Activated CD4-positive, alpha-beta memory T cell treated with anti-CD3 and anti-CD28 coated beads for 36 hours (primary cell): ENCODE measurements around the gene SLC39A9. TPM values are rescaled to one million over a fixed set of nuclear protein-coding genes. Genes with fewer than 3 reads are reported as not detected.
"Not testable (repeated sequence)": the region's sequence is repeated elsewhere in the genome, so short reads cannot be mapped to it uniquely, and the experiment has no call there.

Source experiments
- CTCF ChIA-PET: fragments of 350-600 bp; sonication (Branson Sonifier 250); formaldehyde crosslinking; loops from one replicate; lab custom pipeline; 2021; ENCODE audit warnings: antibody characterized with exemption, inconsistent platforms; lab: Charles Lee
- POLR2A ChIA-PET: fragments of 350-600 bp; sonication (Branson Sonifier 250); formaldehyde crosslinking; loops from one replicate; lab custom pipeline; 2021; ENCODE audit warnings: antibody characterized with exemption; lab: Charles Lee
- DNase-seq: peaks from one replicate; pipeline ENCODE4 v3.0.0-alpha.2; 2020
- H3K27ac Mint-ChIP-seq: one replicate; pipeline ENCODE4 v1.8.0; 2021; ENCODE audit warnings: mixed read lengths
- H3K27me3 Mint-ChIP-seq: one replicate; pipeline ENCODE4 v1.8.0; 2021; ENCODE audit warnings: mixed read lengths
- H3K36me3 Mint-ChIP-seq: one replicate; pipeline ENCODE4 v1.8.0; 2021; ENCODE audit warnings: mixed read lengths
- H3K4me1 Mint-ChIP-seq: one replicate; pipeline ENCODE4 v1.8.0; 2021; ENCODE audit warnings: low read depth, mixed read lengths
- H3K4me3 Mint-ChIP-seq: one replicate; pipeline ENCODE4 v1.8.0; 2021; ENCODE audit warnings: mild to moderate bottlenecking, mixed read lengths
- H3K9me3 Mint-ChIP-seq: one replicate; pipeline ENCODE4 v1.8.0; 2021; ENCODE audit warnings: mixed read lengths
- intact Hi-C: fragments of 100-400 bp; cut with micrococcal nuclease; formaldehyde crosslinking; loops from one replicate; pipeline ENCODE4 v1.15.1; 2023
- total RNA-seq, 2 experiments: library from RNA; stranded (reverse); gene quantifications; one replicate each; pipeline ENCODE4 v1.2.3, GENCODE V29; 2021

The SLC39A9 gene
- total RNA-seq, 2 experiments from 2014 or later: 39.3 to 40.3 TPM

DNA sequence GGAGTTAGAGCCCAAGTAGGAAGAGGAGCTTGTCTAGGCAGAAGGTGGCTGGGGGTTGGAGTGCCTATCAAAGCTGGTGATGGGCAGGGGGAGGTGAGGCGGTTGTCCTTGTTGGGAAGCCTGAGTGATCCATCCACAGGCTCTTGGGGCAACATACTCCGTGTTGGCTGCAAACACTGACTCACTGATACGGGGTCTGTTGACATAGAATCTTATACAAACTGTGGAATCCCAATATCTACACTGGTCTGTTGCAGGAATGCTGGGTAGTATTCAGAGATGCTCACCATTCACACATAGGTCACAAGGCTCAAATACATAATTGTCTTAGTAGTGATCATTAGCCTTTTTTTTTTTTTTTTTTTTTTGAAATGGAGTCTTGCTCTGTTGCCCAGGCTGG is 26.3 kb upstream of the SLC39A9 start:
- Mint-ChIP-seq H3K27me3 (no peaks in the 10 kb centered on the region), H3K27ac (peak overlapping the region; percentile 31), H3K9me3 (peaks cover 2% of the 10 kb centered on the region), H3K4me3 (no peak overlapping the region), H3K36me3 (peaks cover 32% of the 10 kb centered on the region), H3K4me1 (peaks cover 22% of the 10 kb centered on the region)
- intact Hi-C loops: loop anchor here (2.0 kb wide), 1 partner anchor 13 kb away; no protein-coding TSS in a partner anchor
- ChIA-PET CTCF (no interaction called here), POLR2A (no interaction called here)
- DNase-seq: no peak

DNA sequence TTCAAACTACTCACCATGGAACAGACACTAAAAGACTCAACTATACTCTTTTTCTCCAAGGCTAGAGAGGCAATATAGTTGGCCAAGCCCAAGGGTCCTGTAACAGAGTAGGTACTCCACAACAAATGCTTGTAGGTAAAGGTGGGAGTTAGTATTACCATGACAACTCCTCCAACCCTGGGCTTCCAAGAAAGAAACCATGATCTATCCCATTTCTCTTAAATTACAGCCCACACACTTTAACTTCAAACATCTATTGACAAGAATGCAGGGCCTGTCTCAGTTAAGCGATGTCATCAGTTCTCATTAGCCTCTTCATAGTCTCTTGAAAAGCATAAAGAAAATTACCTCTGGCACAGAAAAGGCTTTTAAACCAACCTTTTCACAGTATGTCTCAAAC is 25.4 kb upstream of the SLC39A9 start:
- ChIA-PET POLR2A (interaction anchor here (0.5 kb wide), 1 partner anchor 1098 kb away, joined by 4 read pairs; no protein-coding TSS in a partner anchor), CTCF (no interaction called here)
- Mint-ChIP-seq H3K27me3 (no peaks in the 10 kb centered on the region), H3K4me1 (peaks cover 22% of the 10 kb centered on the region), H3K4me3 (no peak overlapping the region), H3K9me3 (peaks cover 2% of the 10 kb centered on the region), H3K36me3 (peaks cover 34% of the 10 kb centered on the region), H3K27ac (peak overlapping the region; percentile 77)
- intact Hi-C loops: loop anchor here (2.0 kb wide), 1 partner anchor 14 kb away; no protein-coding TSS in a partner anchor
- DNase-seq: no peak

GRCh38 chr14:69374235-69374634 is 24.3 kb upstream of the SLC39A9 start:
- Mint-ChIP-seq H3K9me3 (peaks cover 2% of the 10 kb centered on the region), H3K27me3 (no peaks in the 10 kb centered on the region), H3K4me1 (peaks cover 22% of the 10 kb centered on the region), H3K27ac (peak overlapping the region; percentile 77), H3K4me3 (no peak overlapping the region), H3K36me3 (peaks cover 38% of the 10 kb centered on the region)
- ChIA-PET CTCF (no interaction called here), POLR2A (no interaction called here)
- intact Hi-C loops: no loop called here
- no peak for DNase-seq

GRCh38 chr14:69375182-69375581 is 23.3 kb upstream of the SLC39A9 start:
- intact Hi-C loops: no loop called here
- Mint-ChIP-seq H3K36me3 (peaks cover 44% of the 10 kb centered on the region), H3K27ac (no peak overlapping the region), H3K27me3 (no peaks in the 10 kb centered on the region), H3K4me3 (no peak overlapping the region), H3K9me3 (peaks cover 2% of the 10 kb centered on the region), H3K4me1 (peaks cover 22% of the 10 kb centered on the region)
- no peak for DNase-seq
- CTCF ChIA-PET: no interaction called here
- POLR2A ChIA-PET: no interaction called here

GRCh38 chr14:69375722-69376121 is 22.8 kb upstream of the SLC39A9 start:
- peaks cover 22% of the 10 kb centered on the region for H3K4me1 Mint-ChIP-seq
- CTCF ChIA-PET: no interaction called here
- intact Hi-C loops: no loop called here
- DNase-seq: no peak
- peaks cover 2% of the 10 kb centered on the region for H3K9me3 Mint-ChIP-seq
- no peak overlapping the region for H3K4me3 Mint-ChIP-seq
- POLR2A ChIA-PET: no interaction called here
- H3K27me3 Mint-ChIP-seq: no peaks in the 10 kb centered on the region
- peaks cover 47% of the 10 kb centered on the region for H3K36me3 Mint-ChIP-seq
- H3K27ac Mint-ChIP-seq: no peak overlapping the region

GRCh38 chr14:69376439-69376838 is 22.1 kb upstream of the SLC39A9 start:
- peaks cover 47% of the 10 kb centered on the region for H3K36me3 Mint-ChIP-seq
- CTCF ChIA-PET: interaction anchor here (0.8 kb wide), 1 partner anchor 115 kb away, joined by 3 read pairs; no protein-coding TSS in a partner anchor
- DNase-seq: no peak
- intact Hi-C loops: no loop called here
- POLR2A ChIA-PET: no interaction called here
- no peak overlapping the region for H3K4me3 Mint-ChIP-seq
- H3K27me3 Mint-ChIP-seq: no peaks in the 10 kb centered on the region
- H3K4me1 Mint-ChIP-seq: peaks cover 22% of the 10 kb centered on the region
- peaks cover 2% of the 10 kb centered on the region for H3K9me3 Mint-ChIP-seq
- H3K27ac Mint-ChIP-seq: no peak overlapping the region

DNA sequence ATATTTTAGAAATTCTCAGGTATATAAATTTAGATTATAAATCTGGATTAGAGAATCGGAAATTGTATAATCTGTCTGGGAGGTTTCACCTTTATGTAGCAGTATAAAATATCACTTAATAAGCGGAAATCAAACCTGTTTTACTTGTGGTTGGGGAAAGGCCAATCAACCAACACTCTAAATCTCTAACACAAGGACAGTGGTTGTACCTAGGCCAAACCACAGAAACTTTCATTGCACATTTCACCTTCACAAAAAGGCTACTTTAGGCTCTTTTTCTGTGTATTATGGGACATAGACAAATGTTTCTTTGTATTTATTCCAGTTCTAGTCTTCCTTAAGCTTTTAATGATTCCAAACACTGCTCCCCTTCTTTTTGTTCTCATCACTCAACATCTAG is 20.2 kb upstream of the SLC39A9 start:
- Mint-ChIP-seq H3K9me3 (peaks cover 2% of the 10 kb centered on the region), H3K27ac (no peak overlapping the region), H3K4me1 (peaks cover 14% of the 10 kb centered on the region), H3K27me3 (no peaks in the 10 kb centered on the region), H3K36me3 (peaks cover 42% of the 10 kb centered on the region), H3K4me3 (no peak overlapping the region)
- intact Hi-C loops: no loop called here
- CTCF ChIA-PET: no interaction called here
- no peak for DNase-seq
- POLR2A ChIA-PET: no interaction called here

- intact Hi-C loops: no loop called here
- peaks cover 57% of the 10 kb centered on the region for H3K36me3 Mint-ChIP-seq
- H3K4me1 Mint-ChIP-seq: peaks cover 43% of the 10 kb centered on the region
- ChIA-PET CTCF (no interaction called here), POLR2A (no interaction called here)
- H3K4me3 Mint-ChIP-seq: no peak overlapping the region
- no peak overlapping the region for H3K27ac Mint-ChIP-seq
- H3K27me3 Mint-ChIP-seq: no peaks in the 10 kb centered on the region
- DNase-seq: no peak
- no peaks in the 10 kb centered on the region for H3K9me3 Mint-ChIP-seq
These were observed 11.2 kb upstream of the SLC39A9 start for GRCh38 chr14:69387311-69387710.

GRCh38 chr14:69391400-69391799 is 7.1 kb upstream of the SLC39A9 start:
- H3K27ac Mint-ChIP-seq, DNase-seq, CTCF ChIA-PET, H3K27me3 Mint-ChIP-seq, H3K9me3 Mint-ChIP-seq, H3K4me3 Mint-ChIP-seq: not testable (repeated sequence)
- POLR2A ChIA-PET: interaction anchor here (1.2 kb wide), 1 partner anchor 24 kb away, joined by 3 read pairs; no protein-coding TSS in a partner anchor
- Mint-ChIP-seq H3K36me3 (peaks cover 75% of the 10 kb centered on the region), H3K4me1 (peaks cover 68% of the 10 kb centered on the region)
- intact Hi-C loops: loop anchor here (10.0 kb wide), 1 partner anchor 267 kb away; no protein-coding TSS in a partner anchor

DNA sequence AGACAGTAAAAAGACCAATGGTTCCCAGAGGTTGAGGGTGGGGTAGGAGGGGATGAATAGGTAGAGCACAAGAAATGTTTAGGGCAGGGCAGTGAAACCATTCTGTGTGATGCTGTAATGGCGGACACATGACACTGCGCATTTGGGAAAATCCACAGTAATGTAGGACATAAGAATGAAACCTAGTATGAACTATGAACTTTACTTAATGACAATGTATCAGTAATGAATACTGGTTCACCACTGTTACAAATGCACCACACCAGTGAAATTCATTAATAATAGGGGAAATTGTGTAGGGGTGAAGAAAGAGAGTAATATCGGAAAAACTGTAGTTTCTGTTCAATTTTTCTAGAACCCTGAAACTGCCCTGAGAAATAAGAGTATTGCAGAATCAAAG is 6.0 kb upstream of the SLC39A9 start:
- Mint-ChIP-seq H3K9me3 (no peaks in the 10 kb centered on the region), H3K27me3 (no peaks in the 10 kb centered on the region), H3K36me3 (peaks cover 77% of the 10 kb centered on the region), H3K27ac (peak overlapping the region; percentile 34), H3K4me1 (peaks cover 71% of the 10 kb centered on the region), H3K4me3 (peak overlapping the region; percentile 20)
- no peak for DNase-seq
- intact Hi-C loops: loop anchor here (10.0 kb wide), 1 partner anchor 268 kb away; no protein-coding TSS in a partner anchor
- ChIA-PET POLR2A (no interaction called here), CTCF (interaction anchor here (0.7 kb wide), 1 partner anchor 101 kb away, joined by 3 read pairs; no protein-coding TSS in a partner anchor)

DNA sequence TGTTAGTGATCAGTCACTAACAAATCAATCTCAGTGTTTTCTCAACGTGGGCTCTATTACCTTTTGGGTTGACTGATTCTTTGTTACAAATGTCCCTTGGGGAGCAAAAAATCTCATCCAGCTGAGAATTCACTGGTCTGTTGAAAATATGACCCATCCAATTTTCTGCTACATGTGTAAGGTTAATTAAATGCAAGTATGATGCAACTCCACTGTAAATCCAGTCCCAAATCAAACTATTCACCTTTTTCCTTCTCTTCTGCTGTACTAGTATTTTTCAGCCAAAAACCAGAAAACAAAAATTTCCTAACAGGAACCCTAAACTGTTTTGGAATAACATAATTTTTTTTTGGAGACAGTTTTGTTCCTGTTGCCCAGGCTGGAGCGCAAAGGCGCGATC is 2.6 kb upstream of the SLC39A9 start:
- Mint-ChIP-seq H3K27ac (peak overlapping the region; percentile 100), H3K36me3 (peaks cover 66% of the 10 kb centered on the region), H3K27me3 (no peaks in the 10 kb centered on the region), H3K9me3 (no peaks in the 10 kb centered on the region), H3K4me3 (peak overlapping the region; percentile 97), H3K4me1 (peaks cover 72% of the 10 kb centered on the region)
- no peak for DNase-seq
- POLR2A ChIA-PET: interaction anchor here (0.6 kb wide), 1 partner anchor 249 kb away, joined by 3 read pairs; no protein-coding TSS in a partner anchor
- CTCF ChIA-PET: interaction anchor here (1.3 to 3.0 kb wide), 3 partner anchors 64 to 153 kb away, joined by 3 to 11 read pairs (median 5); partner anchors contain the start of gene GALNT16
- intact Hi-C loops: loop anchor here (10.0 kb wide), 1 partner anchor 271 kb away; no protein-coding TSS in a partner anchor

- H3K9me3 Mint-ChIP-seq: no peaks in the 10 kb centered on the region
- no peaks in the 10 kb centered on the region for H3K27me3 Mint-ChIP-seq
- ChIA-PET CTCF (interaction anchor here (0.6 to 3.0 kb wide), 2 partner anchors 10 to 61 kb away, joined by 3 to 11 read pairs; no protein-coding TSS in a partner anchor), POLR2A (interaction anchor here (1.2 to 1.7 kb wide), 3 partner anchors 42 to 207 kb away, joined by 4 to 12 read pairs (median 7); partner anchors contain the start of gene EXD2)
- peaks cover 63% of the 10 kb centered on the region for H3K4me1 Mint-ChIP-seq
- H3K36me3 Mint-ChIP-seq: peaks cover 45% of the 10 kb centered on the region
- peak overlapping the region; percentile 97 for H3K4me3 Mint-ChIP-seq
- intact Hi-C loops: loop anchor here (1.0 to 10.0 kb wide), 5 partner anchors 41 to 368 kb away; partner anchors contain the start of gene SRSF5
- peak overlapping the region; percentile 100 for H3K27ac Mint-ChIP-seq
- DNase-seq: no peak
These were observed 322 bp downstream of the SLC39A9 start for GRCh38 chr14:69398818-69399210.
